Stimulated activated naive CD4-positive, alpha-beta T cell (primary cell): ENCODE measurements around the gene CALHM3.
"Not testable (repeated sequence)": the region's sequence is repeated elsewhere in the genome, so short reads cannot be mapped to it uniquely, and the experiment has no call there.

Source experiments
- DNase-seq, 6 experiments: peaks; one replicate each; lab custom pipeline; 2025; lab: John Stamatoyannopoulos, UW

Gene CALHM3

GRCh38 chr10:103479135-103479534 lies at the start of gene CALHM3:
CALHM3 (minus strand) TSS chr10:103479240; CDS start chr10:103479032, 208 bp downstream.
- no peak for DNase-seq

- no peak for DNase-seq
Observed at GRCh38 chr10:103528549-103528948, 49.5 kb upstream of the CALHM3 start.

- not testable (repeated sequence) for DNase-seq
Observed at GRCh38 chr10:103527476-103527875, 48.4 kb upstream of the CALHM3 start.

- DNase-seq: no peak
Observed at GRCh38 chr10:103525901-103526300, 46.9 kb upstream of the CALHM3 start.

- no peak for DNase-seq
Observed at GRCh38 chr10:103523683-103524082, 44.6 kb upstream of the CALHM3 start.

GRCh38 chr10:103522006-103522405 lies 43.0 kb upstream of the CALHM3 start:
- not testable (repeated sequence) for DNase-seq

- no peak for DNase-seq
Observed at GRCh38 chr10:103519798-103520197, 40.8 kb upstream of the CALHM3 start.

- DNase-seq: no peak
Observed at GRCh38 chr10:103517234-103518085, 38.4 kb upstream of the CALHM3 start.

- DNase-seq: no peak
Observed at GRCh38 chr10:103514244-103514643, 35.2 kb upstream of the CALHM3 start.

- no peak for DNase-seq
Observed at GRCh38 chr10:103513380-103514060, 34.5 kb upstream of the CALHM3 start.

GRCh38 chr10:103512591-103513379 lies 33.7 kb upstream of the CALHM3 start:
- no peak for DNase-seq

- DNase-seq: no peak
Observed at GRCh38 chr10:103512166-103512565, 33.1 kb upstream of the CALHM3 start.

GRCh38 chr10:103510791-103511752 lies 32.0 kb upstream of the CALHM3 start:
- DNase-seq: no peak

- no peak for DNase-seq
Observed at GRCh38 chr10:103510046-103510685, 31.1 kb upstream of the CALHM3 start.

GRCh38 chr10:103507235-103508191 lies 28.5 kb upstream of the CALHM3 start:
- DNase-seq: no peak

- no peak for DNase-seq
Observed at GRCh38 chr10:103506061-103506460, 27.0 kb upstream of the CALHM3 start.

GRCh38 chr10:103504181-103504783 lies 25.2 kb upstream of the CALHM3 start:
- no peak for DNase-seq

- DNase-seq: not testable (repeated sequence)
Observed at GRCh38 chr10:103503777-103504176, 24.7 kb upstream of the CALHM3 start.
